HG03064 (cell line): Measurements from ENCODE around the gene FHIT.

Experiments
- ATAC-seq: cut with Tn5 transposase; IDR thresholded peaks from one replicate; pipeline ENCODE4 v1.9.1; 2021; ENCODE audit warnings: low read depth; ENCODE audit not compliant: unreplicated experiment

Gene FHIT

GRCh38 chr3:61118830-61119229 is 132.4 kb downstream of the FHIT start:
- ATAC-seq, result no peak

DNA sequence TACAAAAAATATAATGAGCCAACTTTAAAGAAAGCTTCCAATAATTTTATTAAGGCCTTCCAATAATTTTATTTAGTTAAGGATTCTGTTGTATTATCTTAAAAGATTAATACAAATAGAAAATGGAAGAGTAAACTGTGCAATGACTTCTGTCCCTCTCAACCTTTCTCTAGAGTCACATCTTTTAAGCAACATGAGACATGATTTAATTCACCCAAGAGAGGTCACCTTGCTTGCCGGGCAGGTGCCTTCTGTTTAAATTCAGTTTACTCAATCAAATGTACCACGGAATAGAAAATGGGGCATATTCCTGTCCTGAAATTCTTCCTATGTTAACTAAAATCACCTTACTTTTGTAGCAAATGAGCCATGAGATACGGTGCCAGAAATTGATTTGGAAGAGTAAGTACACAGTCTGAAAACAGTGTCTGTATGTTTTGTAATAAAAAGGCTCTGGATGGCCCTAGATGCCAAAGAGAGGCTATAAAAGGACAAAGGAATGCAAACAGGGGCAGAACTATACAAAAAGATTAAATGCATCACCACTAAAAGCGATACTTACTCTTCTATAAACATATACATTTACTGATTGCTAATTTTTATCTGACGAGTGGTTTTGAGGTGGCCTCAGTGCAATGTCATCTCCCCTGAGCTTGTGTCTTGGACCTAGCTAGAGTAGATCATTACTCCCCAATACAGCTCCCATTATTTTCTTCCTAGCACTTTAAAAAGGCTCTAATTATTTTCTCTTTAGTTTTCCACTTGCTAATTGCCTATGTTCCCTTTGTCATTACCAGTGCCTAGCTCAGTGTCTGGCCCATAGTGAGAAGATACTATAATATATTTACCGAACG is 134.0 kb downstream of the FHIT start:
- ATAC-seq, result no peak

- no peak for ATAC-seq
Measured at GRCh38 chr3:61114316-61114953, 136.8 kb downstream of the FHIT start.

DNA sequence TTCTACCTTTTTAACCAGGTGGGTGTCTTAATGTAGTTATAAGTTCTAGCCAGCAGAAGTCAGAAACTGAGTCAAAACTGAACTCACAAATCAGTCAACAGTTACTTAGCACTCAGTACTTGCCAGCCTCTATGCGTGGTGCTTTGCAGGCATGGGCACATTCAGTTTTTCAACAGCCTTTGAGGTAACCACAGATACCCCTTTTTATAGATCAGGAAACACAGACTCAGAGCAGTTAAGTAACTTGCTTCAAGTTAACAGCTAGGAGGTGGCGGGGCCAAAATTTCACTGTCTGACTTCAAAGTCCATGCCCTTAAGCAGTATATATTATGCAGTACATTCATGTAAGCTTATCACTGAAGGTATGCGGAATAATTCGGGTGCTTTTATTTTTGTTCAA is 139.4 kb downstream of the FHIT start:
- peak; percentile 80 for ATAC-seq

DNA sequence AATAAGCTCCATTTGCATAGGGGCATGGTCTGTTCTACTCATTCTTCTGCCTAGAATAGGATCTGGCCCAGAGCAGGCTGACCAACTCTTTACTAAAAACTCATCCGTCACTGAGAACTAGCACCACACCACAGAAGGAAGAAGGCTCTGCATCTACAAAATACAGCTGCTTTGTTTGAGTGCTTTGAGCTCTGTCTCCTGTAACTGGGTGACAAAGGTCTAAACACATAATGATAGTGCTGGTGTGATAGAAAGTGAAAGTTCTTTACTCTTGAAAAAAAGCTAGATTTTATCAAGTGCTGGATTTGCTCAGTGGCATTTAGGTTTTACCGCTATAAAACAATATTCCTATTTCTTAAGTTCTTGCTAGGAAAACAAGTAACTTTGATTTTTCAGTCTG is 140.7 kb downstream of the FHIT start:
- peak; percentile 51 for ATAC-seq

DNA sequence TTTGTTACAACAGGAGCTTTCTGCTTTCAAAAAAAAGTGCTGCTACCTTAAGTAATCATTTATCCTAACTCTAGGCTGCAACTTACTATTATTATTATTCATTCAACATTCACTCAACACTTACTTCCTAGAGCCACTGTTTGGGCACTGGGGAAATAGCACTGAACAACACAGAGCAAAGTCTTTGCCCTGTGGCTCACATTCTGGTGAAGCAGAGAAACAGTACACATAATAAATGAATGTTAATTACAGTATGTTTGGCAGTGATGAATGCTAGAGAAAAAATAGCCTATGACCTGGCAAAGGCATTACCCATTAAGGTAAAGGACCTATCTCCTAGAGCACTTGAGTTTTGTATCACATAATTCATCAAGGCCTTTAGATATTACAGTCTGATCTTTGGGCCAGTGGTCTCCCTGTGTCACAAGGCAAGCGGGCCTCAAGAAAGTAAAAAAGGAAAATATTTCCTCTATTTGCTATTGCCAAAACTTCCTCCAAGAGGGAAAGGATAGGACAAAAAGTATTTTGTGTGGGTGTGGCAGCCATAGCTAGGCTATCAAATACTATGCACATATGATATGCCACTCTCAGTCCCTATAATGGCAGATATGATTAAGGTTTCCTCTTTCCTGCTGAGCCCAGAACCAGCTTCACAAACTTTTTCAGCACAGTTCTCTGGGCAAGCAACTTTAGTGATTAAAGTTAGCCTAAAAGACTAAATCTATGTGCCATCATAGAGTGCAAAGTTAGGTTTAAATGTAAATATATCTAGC is 142.8 kb downstream of the FHIT start:
- ATAC-seq, result no peak

DNA sequence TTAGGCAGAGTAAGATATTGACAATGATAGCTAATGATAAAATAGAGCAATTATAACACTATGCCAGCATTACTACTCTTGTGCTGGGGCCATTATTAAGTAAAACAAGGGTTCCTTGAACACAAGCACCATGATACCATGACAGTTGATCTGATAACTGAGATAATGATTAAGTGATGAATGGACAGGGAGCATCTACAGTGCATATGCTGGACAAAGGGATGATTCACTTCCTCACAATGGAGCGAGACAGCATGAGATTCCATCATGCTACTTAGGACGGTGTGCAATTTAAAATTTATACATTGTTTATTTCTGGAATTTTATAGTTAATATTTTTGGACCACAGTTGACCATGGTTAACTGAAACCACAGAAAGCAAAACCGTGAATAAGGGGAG is 156.6 kb downstream of the FHIT start:
- no peak for ATAC-seq

- ATAC-seq, result no peak
Measured at GRCh38 chr3:61093364-61093763, 157.9 kb downstream of the FHIT start.

- no peak for ATAC-seq
Measured at GRCh38 chr3:61092870-61093269, 158.4 kb downstream of the FHIT start.

DNA sequence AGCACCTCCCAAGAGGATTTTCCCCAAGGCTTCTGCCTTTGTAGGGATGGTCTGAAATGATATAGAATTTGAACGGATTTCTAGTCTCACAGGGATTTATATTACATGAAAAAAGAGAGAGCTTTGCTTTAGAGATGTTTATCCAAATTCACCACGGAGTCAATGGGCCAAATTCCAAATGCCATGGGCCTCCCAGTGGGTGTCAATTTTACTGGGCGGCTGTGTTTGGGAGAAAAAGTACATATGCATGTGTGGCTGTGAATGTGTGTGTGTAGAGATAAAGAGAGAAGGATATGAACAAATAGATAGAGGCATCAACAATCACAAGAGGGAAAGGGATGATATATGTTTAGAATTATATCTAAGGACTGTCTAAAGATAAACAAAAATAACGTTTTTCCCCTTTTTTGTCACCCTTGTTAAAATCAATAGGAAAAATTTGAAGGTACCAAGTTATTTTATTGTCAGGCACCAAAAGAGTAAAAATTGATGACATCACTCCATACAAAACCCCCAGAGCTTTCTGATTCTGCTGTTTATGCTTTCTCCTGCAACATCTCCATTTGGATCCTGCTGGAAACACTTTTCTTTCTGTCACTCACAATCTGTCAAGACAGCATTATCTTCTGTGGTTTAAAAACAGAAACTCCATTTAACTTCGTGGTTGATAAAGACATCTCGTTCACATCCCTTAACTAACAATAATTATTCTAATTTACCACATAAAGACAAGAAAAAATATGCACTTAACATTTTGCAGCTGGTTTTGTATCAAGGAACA is 160.7 kb downstream of the FHIT start:
- ATAC-seq, result no peak

GRCh38 chr3:61087465-61087864 is 163.8 kb downstream of the FHIT start:
- no peak for ATAC-seq

DNA sequence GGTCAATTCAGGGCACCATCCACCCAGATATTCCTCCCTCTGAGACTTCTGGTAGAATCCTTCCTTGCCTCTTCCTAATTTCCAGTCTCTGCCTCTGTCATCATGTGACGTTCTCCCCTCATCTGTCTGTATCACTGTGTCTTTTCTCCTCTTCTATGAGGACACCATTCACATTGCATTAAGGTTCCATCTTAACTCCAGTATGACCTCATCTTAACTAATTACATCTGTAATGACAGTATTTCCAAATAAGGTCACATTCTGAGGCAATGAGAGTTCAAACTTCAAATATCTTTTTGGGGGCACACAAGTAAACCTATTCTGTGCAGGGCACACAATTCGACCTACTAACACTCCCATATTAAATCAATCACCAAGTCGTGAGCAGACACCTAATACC is 169.7 kb downstream of the FHIT start:
- no peak for ATAC-seq

DNA sequence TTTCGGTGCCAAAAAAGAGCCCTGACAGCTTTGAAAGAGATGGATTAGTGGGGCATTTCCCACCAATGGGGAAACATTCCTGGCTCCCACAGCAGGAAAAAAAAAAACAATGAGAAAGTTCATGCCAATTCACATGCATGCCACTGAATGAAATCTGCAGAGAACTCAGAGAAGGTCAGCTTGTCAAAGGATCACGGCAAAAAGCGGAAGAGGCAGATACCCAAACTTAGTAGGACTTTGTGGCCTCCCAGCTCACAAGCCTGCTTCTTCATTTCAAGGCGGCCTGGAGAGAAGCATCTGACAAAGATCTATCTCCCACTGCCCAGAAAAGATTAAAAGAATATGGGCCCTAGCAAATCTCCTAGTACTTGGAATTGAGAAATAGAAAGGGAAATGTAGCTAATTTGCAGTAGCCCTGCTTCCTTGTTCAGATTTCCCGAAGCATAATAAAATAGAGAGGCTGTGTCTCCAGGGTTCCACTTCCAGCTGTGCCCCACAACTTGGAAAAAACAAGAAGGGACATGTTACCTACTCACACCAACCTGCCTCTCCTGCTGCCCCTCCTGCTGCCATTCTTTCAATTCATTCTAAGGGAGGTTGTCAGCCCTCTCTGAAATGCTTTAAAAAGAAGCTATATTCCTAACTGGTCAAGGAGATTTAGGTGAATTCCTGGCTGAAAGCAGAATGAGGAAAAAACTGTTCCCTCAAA is 170.4 kb downstream of the FHIT start:
- no peak for ATAC-seq

GRCh38 chr3:61078048-61078752 is 173.1 kb downstream of the FHIT start:
- ATAC-seq, result no peak

GRCh38 chr3:61077551-61077950 is 173.7 kb downstream of the FHIT start:
- ATAC-seq, result no peak

- no peak for ATAC-seq
Measured at GRCh38 chr3:61074783-61075182, 176.5 kb downstream of the FHIT start.

GRCh38 chr3:61073566-61074165 is 177.6 kb downstream of the FHIT start:
- ATAC-seq, result no peak

DNA sequence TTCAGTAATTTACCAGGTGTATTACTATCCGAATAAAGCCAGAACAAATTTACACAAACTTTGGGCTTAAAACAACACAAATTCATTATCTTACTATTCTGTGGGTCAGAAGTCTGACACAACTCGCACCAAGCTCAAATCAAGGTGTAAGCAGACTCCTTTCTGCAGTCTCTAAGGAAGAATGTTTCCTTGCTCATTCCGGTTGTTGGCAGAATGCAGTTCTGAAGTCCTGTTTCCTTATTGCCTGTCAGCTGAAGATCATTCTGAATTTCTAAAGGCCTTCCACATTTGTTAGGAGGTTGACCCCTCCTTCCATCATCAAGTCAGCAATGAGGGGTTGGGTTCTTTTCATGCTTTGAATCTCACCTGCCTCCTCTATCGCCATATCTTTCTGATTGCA is 183.2 kb downstream of the FHIT start:
- no peak for ATAC-seq

DNA sequence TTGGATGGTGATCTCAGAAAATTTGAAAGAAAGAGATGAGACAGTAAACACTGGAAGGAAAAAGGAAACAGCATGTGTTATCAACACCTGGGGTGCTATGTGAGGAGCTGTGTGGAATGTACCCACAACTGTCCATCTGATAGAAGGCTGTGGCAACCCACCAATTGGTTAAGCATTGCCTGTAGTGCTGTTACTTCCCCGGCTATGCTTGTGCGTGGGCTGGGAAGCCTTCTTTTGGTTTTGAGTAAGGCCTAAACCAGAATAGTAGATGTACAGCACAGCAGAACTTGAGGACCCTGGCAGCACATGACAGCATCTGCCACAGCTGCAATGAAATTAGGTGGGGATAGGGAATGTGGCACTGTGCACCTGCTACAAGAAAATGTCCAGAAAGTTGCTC is 184.5 kb downstream of the FHIT start:
- no peak for ATAC-seq
